ENCODE data around the gene KCNE3.

Gene KCNE3

GRCh38 chr11:74464746-74465145 is 2.6 kb downstream of the KCNE3 start:
- TF ChIP-seq CTCF (IDR thresholded peaks at IDR 0.05; ENCODE audit: insufficient read depth, low read depth, low read length, missing control alignments), result no peak
- no peak overlapping the region for H3K4me3 ChIP-seq (ENCODE audit: low read depth, low read length)
- no peak for DNase-seq (ENCODE audit: low read depth)

- no peak for TF ChIP-seq CTCF (IDR thresholded peaks at IDR 0.05; ENCODE audit: insufficient read depth, low read depth, low read length, missing control alignments)
- no peak for DNase-seq (ENCODE audit: low read depth)
- H3K4me3 ChIP-seq (ENCODE audit: low read depth, low read length), result no peak overlapping the region
Measured at GRCh38 chr11:74463216-74463615, 4.1 kb downstream of the KCNE3 start.

GRCh38 chr11:74462631-74463030 is 4.7 kb downstream of the KCNE3 start:
- DNase-seq (ENCODE audit: low read depth), result no peak
- TF ChIP-seq CTCF (IDR thresholded peaks at IDR 0.05; ENCODE audit: insufficient read depth, low read depth, low read length, missing control alignments), result no peak
- no peak overlapping the region for H3K4me3 ChIP-seq (ENCODE audit: low read depth, low read length)

- no peak for DNase-seq (ENCODE audit: low read depth)
- no peak for TF ChIP-seq CTCF (IDR thresholded peaks at IDR 0.05; ENCODE audit: insufficient read depth, low read depth, low read length, missing control alignments)
- H3K4me3 ChIP-seq (ENCODE audit: low read depth, low read length), result no peak overlapping the region
Measured at GRCh38 chr11:74462009-74462408, 5.3 kb downstream of the KCNE3 start.

GRCh38 chr11:74460481-74461154 is 6.7 kb downstream of the KCNE3 start:
- no peak for TF ChIP-seq CTCF (IDR thresholded peaks at IDR 0.05; ENCODE audit: insufficient read depth, low read depth, low read length, missing control alignments)
- H3K4me3 ChIP-seq (ENCODE audit: low read depth, low read length), result no peak overlapping the region
- DNase-seq (ENCODE audit: low read depth), result no peak

GRCh38 chr11:74460065-74460464 is 7.3 kb downstream of the KCNE3 start:
- TF ChIP-seq CTCF (IDR thresholded peaks at IDR 0.05; ENCODE audit: insufficient read depth, low read depth, low read length, missing control alignments), result no peak
- DNase-seq (ENCODE audit: low read depth), result no peak
- no peak overlapping the region for H3K4me3 ChIP-seq (ENCODE audit: low read depth, low read length)

- no peak for TF ChIP-seq CTCF (IDR thresholded peaks at IDR 0.05; ENCODE audit: insufficient read depth, low read depth, low read length, missing control alignments)
- no peak overlapping the region for H3K4me3 ChIP-seq (ENCODE audit: low read depth, low read length)
- no peak for DNase-seq (ENCODE audit: low read depth)
Measured at GRCh38 chr11:74459584-74459983, 7.8 kb downstream of the KCNE3 start.

Data from GM12865 (cell line).